DLD1 (cell line): ENCODE measurements around the gene BEX2.
"Not testable (repeated sequence)": the region's sequence is repeated elsewhere in the genome, so short reads cannot be mapped to it uniquely, and the experiment has no call there.

ENCODE experiments used
- in situ Hi-C: cut with HindIII; loops from 2 replicates; pipeline ENCODE4 v1.10.0; 2017; ENCODE audit warnings: low sequenced_read_pairs

Gene BEX2

GRCh38 chrX:103310555-103311398, at the start of gene BEX2:
BEX2 (minus strand) TSS chrX:103310990; CDS start chrX:103309976, 1,014 bp downstream.
- in situ Hi-C loops, result no loop called here

- in situ Hi-C loops, result no loop called here
Observed at GRCh38 chrX:103360092-103360491, 49.3 kb upstream of the BEX2 start.

- in situ Hi-C loops, result not testable (repeated sequence)
Observed at GRCh38 chrX:103359605-103360004, 48.8 kb upstream of the BEX2 start.

- in situ Hi-C loops, result no loop called here
Observed at GRCh38 chrX:103357871-103358270, 47.1 kb upstream of the BEX2 start.

GRCh38 chrX:103356858-103357257, 46.1 kb upstream of the BEX2 start:
- in situ Hi-C loops, result no loop called here

- in situ Hi-C loops, result no loop called here
Observed at GRCh38 chrX:103356130-103356798, 45.5 kb upstream of the BEX2 start, which contains the start of gene TCEAL9. TCEAL9 (plus strand) TSS chrX:103356506; CDS start chrX:103357685, 1,179 bp downstream.

DNA sequence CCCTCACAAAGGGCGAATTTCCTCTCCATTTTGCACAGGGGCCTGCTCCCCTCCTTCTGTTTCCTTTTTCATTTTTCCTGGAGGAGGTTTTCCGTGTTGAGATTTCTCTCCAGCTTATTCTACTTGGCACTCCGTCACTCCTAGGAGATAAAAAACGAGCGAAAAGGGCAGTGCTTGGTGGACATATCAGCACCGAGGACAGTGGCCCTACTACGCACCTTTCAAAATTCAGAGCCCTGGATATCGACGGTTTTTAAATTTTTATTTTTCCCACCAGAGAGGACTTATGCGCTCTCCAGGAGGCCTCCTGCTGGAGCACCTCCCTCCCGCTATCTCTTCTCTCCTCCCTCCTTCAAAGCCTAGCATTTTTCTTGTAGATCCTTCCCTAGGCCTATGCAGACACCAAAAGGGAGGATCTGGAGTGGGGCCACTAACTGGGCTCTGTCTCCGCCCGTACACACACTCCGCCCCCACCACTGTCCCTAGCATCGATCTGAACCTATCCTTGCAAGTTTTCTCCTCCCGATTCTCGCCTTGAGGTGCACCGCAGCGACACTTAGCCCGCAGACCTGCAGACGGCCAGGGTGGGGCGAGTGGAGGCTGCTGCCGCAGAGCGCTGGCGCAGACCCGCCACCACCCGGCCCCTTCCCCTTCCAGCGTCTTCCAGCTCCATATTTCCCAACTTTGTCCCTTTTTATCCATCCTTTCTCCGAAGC, 37.0 kb upstream of the BEX2 start:
- in situ Hi-C loops, result no loop called here

DNA sequence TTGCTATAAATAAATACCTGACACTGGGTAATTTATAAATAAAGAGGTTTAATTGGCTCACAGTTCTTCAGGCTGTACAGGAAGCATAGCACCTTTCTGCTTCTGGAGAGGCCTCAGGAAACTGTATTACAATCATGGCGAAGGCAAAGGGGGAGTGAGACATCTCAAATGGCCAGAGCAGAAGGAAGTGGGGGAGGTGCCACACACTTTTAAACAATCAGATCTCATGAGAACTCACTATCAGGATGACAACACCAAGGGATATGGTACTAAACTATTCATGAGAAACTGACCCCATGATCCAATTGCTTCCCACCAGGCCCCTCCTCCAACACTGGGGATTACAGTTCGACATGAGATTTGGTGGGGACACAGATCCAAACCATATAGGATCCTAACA, 33.8 kb upstream of the BEX2 start:
- in situ Hi-C loops, result no loop called here

- in situ Hi-C loops, result no loop called here
Observed at GRCh38 chrX:103343105-103343504, 32.3 kb upstream of the BEX2 start.

GRCh38 chrX:103338663-103339062, 27.9 kb upstream of the BEX2 start:
- in situ Hi-C loops, result no loop called here

- in situ Hi-C loops, result no loop called here
Observed at GRCh38 chrX:103330681-103331288, 20.0 kb upstream of the BEX2 start.

DNA sequence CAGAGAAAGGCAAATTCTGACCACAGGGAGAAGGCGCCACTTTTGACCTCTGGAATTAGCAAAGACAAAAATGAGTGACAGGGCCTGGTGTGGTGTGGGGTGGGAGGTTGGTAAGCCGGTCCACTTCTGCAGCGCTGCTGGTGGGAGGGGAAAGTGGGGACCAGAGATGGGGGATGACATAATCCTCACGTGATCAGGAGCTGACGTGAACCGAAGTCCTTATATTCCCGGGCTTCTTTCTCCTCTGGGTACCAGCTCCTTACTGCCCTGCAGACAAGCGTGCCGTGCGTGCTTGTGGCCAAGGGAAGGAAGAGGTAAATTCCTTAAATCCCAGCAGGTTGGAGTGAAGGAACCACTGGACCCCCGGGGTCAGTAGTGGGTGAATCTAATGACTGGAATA, 19.2 kb upstream of the BEX2 start, which contains the start of gene TCEAL7:
Gene TCEAL7 (plus strand): TSS at position 249 of the 400 bp plus-strand sequence. CDS start 1,165 bp downstream, outside the sequence.
- in situ Hi-C loops, result no loop called here

DNA sequence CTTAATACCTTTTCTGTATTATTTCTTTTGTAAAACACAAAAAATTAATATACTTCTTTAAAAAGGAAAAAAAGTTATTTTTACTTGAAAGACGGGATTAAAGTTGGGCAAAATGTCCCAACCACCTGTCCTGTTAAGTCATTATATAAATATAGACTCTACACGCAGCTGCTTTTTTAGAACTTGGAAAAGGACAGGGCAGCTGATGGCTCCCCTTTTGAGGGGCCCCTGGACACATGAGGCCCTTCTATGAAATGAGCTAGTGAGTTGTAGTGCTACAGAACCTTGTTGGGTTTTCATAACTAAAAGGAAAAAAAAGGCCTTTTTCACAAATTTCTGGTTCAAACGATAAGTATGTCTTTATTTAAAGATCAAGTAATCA, 600 bp upstream of the BEX2 start:
- in situ Hi-C loops, result no loop called here

GRCh38 chrX:103309860-103310554, 783 bp downstream of the BEX2 start:
- in situ Hi-C loops, result no loop called here

DNA sequence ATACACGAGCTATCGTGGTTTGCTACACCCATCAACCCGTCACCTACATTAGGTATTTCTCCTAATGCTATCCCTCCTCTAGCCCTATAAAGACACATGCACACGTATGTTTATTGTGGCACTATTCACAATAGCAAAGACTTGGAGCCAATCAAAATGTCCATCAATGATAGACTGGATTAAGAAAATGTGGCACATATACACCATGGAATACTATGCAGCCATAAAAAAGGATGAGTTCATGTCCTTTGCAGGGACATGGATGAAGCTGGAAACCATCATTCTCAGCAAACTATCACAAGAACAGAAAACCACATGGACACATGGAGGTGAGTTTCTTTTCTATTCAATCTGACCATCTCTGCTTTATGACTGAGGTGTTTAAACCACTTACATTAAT, 5.1 kb downstream of the BEX2 start:
- in situ Hi-C loops, result not testable (repeated sequence)

DNA sequence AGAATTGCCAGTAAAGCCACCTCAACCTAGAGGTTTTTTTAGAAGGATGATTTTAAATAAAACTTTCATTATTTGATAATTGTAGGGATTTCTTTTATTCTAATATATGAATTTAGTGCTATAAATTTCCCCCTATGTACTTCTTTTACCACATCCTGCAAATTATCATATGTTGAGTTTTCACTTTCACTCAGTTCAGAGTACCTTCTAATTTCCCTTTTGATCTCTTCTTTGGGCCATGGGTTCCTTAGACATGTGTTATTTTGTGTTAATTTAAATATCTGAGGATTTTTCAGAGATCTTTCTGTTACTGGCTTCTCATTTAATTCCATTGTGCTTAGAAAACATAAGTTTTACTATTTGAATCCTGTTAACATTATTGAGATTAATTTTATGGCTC, 6.1 kb downstream of the BEX2 start:
- in situ Hi-C loops, result no loop called here

GRCh38 chrX:103293118-103293517, 17.7 kb downstream of the BEX2 start:
- in situ Hi-C loops, result no loop called here

- in situ Hi-C loops, result no loop called here
Observed at GRCh38 chrX:103279624-103280023, 31.2 kb downstream of the BEX2 start.

DNA sequence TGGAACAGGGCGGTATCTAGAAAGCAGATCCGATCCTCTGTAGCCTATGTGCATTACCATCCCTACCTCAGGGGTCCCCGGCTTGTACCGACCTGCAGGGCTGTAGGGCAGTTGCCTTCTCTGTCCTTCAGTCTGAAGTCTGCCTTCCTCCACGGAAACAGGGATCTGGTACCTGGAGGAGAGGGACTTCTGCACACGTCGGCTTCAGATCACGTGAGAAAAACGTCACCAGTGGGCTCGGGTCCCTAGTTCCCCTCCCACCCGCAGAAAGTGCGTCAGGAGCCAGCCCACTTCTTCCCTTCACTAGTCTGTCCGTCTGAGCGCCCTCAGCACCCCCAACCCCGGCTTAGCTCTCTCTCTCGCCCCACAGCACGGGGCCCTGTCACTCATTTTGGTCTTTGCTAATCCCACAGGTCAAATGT, 34.2 kb downstream of the BEX2 start, which contains the start of gene TCEAL5:
Gene TCEAL5 (minus strand): TSS at position 170 of the 422 bp plus-strand sequence. CDS start 2,187 bp downstream, outside the sequence.
- in situ Hi-C loops, result no loop called here

DNA sequence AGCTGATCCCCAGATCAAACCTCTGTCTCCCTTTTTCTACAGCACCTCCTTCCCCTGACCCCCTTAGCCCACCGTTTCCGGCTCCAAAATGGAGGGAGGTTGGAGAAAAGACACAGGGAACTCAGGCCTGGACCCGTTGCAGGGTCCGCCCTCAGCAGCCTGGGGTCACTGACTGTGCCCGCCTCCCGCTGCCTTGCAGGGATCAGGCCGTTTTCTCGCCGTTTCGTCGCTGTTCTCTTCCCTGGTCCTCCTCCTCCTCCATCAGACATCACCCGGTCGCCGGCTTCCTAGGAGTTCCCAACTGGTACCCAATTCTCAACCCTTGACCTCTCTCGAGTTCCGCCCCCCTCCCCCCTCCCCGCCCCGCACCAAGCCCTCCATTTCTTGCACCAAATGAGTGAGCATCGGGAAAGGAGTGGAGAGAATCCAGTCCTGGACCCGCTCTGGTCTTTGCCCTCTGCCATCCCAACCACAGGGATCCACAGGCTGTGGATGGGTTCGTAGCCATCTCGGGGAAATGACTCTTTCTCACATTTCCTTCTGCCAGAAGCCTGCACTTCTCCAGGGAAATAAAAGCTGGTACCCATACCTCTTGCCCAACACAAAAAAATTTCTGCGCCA, 34.7 kb downstream of the BEX2 start:
- in situ Hi-C loops, result no loop called here
